Activated gamma-delta T cell treated with Interleukin-2 at 50 U/mL for 16 hours (primary cell): ENCODE data around the gene GRM4.

Experiments used
- DNase-seq: peaks from one replicate; pipeline ENCODE4 v3.0.0-alpha.2; 2020

The GRM4 gene

GRCh38 chr6:34082864-34083626, 62.8 kb downstream of the GRM4 start:
- no peak for DNase-seq

- no peak for DNase-seq
Observed at GRCh38 chr6:34082348-34082747, 63.5 kb downstream of the GRM4 start.

- DNase-seq = no peak
Observed at GRCh38 chr6:34080357-34080756, 65.5 kb downstream of the GRM4 start.

- DNase-seq = no peak
Observed at GRCh38 chr6:34079899-34080298, 66.0 kb downstream of the GRM4 start.

GRCh38 chr6:34075906-34076305, 70.0 kb downstream of the GRM4 start:
- DNase-seq = no peak

- DNase-seq = no peak
Observed at GRCh38 chr6:34074064-34074742, 71.7 kb downstream of the GRM4 start.

GRCh38 chr6:34073540-34073939, 72.3 kb downstream of the GRM4 start:
- DNase-seq = no peak

GRCh38 chr6:34072727-34073126, 73.2 kb downstream of the GRM4 start:
- DNase-seq = no peak

- no peak for DNase-seq
Observed at GRCh38 chr6:34071884-34072379, 74.0 kb downstream of the GRM4 start.

GRCh38 chr6:34071136-34071883, 74.6 kb downstream of the GRM4 start:
- no peak for DNase-seq

- no peak for DNase-seq
Observed at GRCh38 chr6:34070315-34071135, 75.4 kb downstream of the GRM4 start.

GRCh38 chr6:34068462-34069044, 77.3 kb downstream of the GRM4 start:
- no peak for DNase-seq

GRCh38 chr6:34067814-34068213, 78.1 kb downstream of the GRM4 start:
- no peak for DNase-seq

- DNase-seq = no peak
Observed at GRCh38 chr6:34066772-34067770, 78.8 kb downstream of the GRM4 start.

- DNase-seq = no peak
Observed at GRCh38 chr6:34066218-34066571, 79.7 kb downstream of the GRM4 start.

GRCh38 chr6:34065466-34066217, 80.2 kb downstream of the GRM4 start:
- DNase-seq = no peak

- DNase-seq = no peak
Observed at GRCh38 chr6:34064675-34065074, 81.2 kb downstream of the GRM4 start.

- no peak for DNase-seq
Observed at GRCh38 chr6:34063651-34064050, 82.2 kb downstream of the GRM4 start.

GRCh38 chr6:34062815-34063214, 83.1 kb downstream of the GRM4 start:
- no peak for DNase-seq

- no peak for DNase-seq
Observed at GRCh38 chr6:34062156-34062555, 83.7 kb downstream of the GRM4 start.
